Suprapubic skin (tissue), 4 donors: ENCODE results near the gene ZNF678.

ENCODE experiments used
- POLR2A ChIP-seq, 2 donors: fragments of 450-650 bp; IDR thresholded peaks; one replicate each; pipeline ENCODE4 v1.6.1; 2017; ENCODE audit warnings: antibody characterized with exemption in 2 of 2, mild to moderate bottlenecking in 2 of 2, moderate library complexity in 2 of 2
- POLR2AphosphoS5 ChIP-seq, 3 donors: sonication (generic); formaldehyde crosslinking; IDR thresholded peaks; one replicate each; pipeline ENCODE4 v1.6.1; 2017; ENCODE audit warnings: antibody characterized with exemption in 3 of 3
- TF ChIP-seq, protein P1 (sequence below), 2 donors: fragments of 200-600 bp in 1 of 2; fragments of 450-650 bp in 1 of 2; sonication (generic) in 1 of 2; IDR thresholded peaks; one replicate each; pipeline ENCODE4 v1.5.1; 2016 to 2019; ENCODE audit warnings: antibody characterized with exemption in 2 of 2, mild to moderate bottlenecking in 1 of 2, moderate library complexity in 1 of 2

DNA sequence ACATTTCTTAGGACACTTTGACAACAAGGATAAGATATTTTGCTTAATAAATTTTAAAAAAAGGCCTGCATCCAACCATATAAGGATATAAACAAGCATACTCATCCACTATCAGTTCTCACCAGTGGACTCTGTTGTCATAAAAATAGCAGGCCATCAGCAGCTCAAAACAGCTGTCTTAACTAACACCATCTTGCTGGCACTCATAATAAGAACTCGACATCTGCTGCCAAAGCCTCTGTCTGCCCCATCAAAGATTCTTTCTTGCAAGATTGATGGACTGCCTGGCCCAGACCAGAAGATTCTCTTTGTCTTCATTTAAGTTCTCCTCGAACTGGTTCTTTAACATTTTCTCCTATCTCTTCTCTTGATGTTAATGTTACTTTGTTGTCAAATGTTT, 161.7 kb downstream of the ZNF678 start:
- TF ChIP-seq, protein P1, sequence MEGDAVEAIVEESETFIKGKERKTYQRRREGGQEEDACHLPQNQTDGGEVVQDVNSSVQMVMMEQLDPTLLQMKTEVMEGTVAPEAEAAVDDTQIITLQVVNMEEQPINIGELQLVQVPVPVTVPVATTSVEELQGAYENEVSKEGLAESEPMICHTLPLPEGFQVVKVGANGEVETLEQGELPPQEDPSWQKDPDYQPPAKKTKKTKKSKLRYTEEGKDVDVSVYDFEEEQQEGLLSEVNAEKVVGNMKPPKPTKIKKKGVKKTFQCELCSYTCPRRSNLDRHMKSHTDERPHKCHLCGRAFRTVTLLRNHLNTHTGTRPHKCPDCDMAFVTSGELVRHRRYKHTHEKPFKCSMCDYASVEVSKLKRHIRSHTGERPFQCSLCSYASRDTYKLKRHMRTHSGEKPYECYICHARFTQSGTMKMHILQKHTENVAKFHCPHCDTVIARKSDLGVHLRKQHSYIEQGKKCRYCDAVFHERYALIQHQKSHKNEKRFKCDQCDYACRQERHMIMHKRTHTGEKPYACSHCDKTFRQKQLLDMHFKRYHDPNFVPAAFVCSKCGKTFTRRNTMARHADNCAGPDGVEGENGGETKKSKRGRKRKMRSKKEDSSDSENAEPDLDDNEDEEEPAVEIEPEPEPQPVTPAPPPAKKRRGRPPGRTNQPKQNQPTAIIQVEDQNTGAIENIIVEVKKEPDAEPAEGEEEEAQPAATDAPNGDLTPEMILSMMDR (IDR thresholded peaks at IDR 0.05) = no peak
- TF ChIP-seq POLR2A (IDR thresholded peaks at IDR 0.05) = no peak
- TF ChIP-seq POLR2AphosphoS5 (IDR thresholded peaks at IDR 0.05) = no peak
